Neural crest cell (in vitro differentiated cells): ENCODE data around the gene SMARCAL1. TPM values are rescaled to one million over a fixed set of nuclear protein-coding genes. Genes with fewer than 3 reads are reported as not detected.
"Not testable (repeated sequence)": the region's sequence is repeated elsewhere in the genome, so short reads cannot be mapped to it uniquely, and the experiment has no call there.

Experiments
- DNase-seq: peaks from one replicate; pipeline ENCODE4 v3.0.0; 2021; ENCODE audit warnings: low read depth, mixed read lengths, low spot score
- H3K27ac Mint-ChIP-seq: one replicate; pipeline ENCODE4 v1.8.0; 2021; ENCODE audit warnings: mild to moderate bottlenecking, mixed read lengths; ENCODE audit not compliant: unreplicated experiment
- H3K27me3 Mint-ChIP-seq: 2 replicates; pipeline ENCODE4 v1.8.0; 2021; ENCODE audit warnings: low read depth, mild to moderate bottlenecking, mixed read lengths
- H3K36me3 Mint-ChIP-seq: 2 replicates; pipeline ENCODE4 v1.8.0; 2021; ENCODE audit warnings: low read depth, mild to moderate bottlenecking, mixed read lengths
- H3K4me1 Mint-ChIP-seq: 2 replicates; pipeline ENCODE4 v1.8.0; 2021; ENCODE audit warnings: mixed read lengths
- H3K4me3 Mint-ChIP-seq: one replicate; pipeline ENCODE4 v1.8.0; 2021; ENCODE audit warnings: mild to moderate bottlenecking, mixed read lengths
- H3K9me3 Mint-ChIP-seq: 2 replicates; pipeline ENCODE4 v1.8.0; 2021; ENCODE audit warnings: mixed read lengths
- CTCF ChIP-seq: fragments of 200-600 bp; sonication (generic); conservative IDR thresholded peaks from 2 replicates; pipeline ENCODE4 v1.5.0; 2021; ENCODE audit warnings: antibody characterized with exemption, mild to moderate bottlenecking
- total RNA-seq: library from RNA; stranded (reverse); gene quantifications from 2 replicates; pipeline ENCODE4 v1.2.1, GENCODE V29; 2021

The SMARCAL1 gene
- total RNA-seq, 1 donor from 2014 or later: 30.6 TPM

DNA sequence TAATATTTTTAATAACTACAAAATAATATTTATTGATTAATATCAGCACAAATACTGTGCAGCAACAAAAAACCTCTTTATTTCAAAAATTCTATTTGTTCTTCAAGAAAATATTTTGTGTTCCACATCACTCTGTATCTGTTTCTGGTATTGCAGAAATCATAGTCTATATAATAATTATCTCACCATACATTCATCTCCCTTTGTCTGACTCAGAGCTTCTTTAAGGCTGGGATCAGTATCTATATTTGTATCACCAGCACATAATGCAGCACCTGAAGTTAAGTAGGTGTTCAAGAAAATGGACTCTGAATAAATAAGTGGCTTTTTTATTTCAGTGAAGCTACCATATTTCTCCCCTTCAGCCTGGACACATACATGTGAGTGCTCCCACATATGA lies 38.4 kb upstream of the SMARCAL1 start:
- Mint-ChIP-seq H3K4me1 (peaks cover 12% of the 10 kb centered on the region), H3K4me3 (no peak overlapping the region), H3K9me3 (no peaks in the 10 kb centered on the region), H3K27me3 (peaks cover 86% of the 10 kb centered on the region), H3K36me3 (no peaks in the 10 kb centered on the region), H3K27ac (no peak overlapping the region)
- no peak for TF ChIP-seq CTCF
- DNase-seq: no peak

DNA sequence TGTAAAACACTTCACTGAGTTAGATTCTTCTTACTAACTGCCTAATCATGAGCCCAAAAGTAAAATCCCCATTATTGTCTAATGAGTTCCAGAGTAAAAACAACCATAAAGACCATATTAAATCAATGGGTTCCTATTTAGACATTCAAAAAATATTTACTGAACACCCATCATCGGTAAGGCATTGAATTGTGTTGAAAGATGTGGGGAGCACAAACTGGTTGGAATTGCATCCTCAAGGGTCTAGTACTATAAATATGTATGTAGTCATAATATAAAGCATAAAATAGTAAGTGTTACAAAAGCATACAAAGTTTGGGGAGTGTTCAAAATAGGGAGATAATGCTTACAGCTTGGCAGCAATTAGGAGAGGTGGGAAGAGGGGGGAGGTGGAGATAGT lies 37.0 kb upstream of the SMARCAL1 start:
- Mint-ChIP-seq H3K4me1 (peaks cover 12% of the 10 kb centered on the region), H3K4me3 (no peak overlapping the region), H3K27me3 (peaks cover 80% of the 10 kb centered on the region), H3K27ac (no peak overlapping the region), H3K36me3 (no peaks in the 10 kb centered on the region), H3K9me3 (no peaks in the 10 kb centered on the region)
- TF ChIP-seq CTCF: no peak
- no peak for DNase-seq

GRCh38 chr2:216379977-216380376 lies 32.3 kb upstream of the SMARCAL1 start:
- Mint-ChIP-seq H3K4me1 (no peaks in the 10 kb centered on the region), H3K27me3 (peaks cover 40% of the 10 kb centered on the region), H3K4me3 (no peak overlapping the region), H3K36me3 (no peaks in the 10 kb centered on the region), H3K27ac (no peak overlapping the region), H3K9me3 (no peaks in the 10 kb centered on the region)
- TF ChIP-seq CTCF: no peak
- DNase-seq: no peak

DNA sequence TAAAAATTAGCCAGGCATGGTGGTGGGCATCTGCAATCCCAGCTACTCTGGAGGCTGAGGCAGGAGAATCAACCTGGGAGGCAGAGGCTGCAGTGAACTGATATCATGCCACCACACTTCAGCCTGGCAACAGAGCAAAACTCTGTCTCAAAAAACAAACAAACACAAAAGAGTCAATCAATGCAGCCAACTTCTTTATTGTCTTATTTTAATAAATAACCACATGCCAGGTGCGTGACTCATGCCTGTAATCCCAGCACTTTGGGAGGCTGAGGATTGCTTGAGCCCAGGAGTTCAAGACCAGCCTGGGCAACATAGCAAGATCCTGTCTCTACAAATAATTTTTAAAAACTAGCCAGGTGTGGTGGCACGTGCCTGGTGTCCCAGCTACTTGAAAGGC lies 27.9 kb upstream of the SMARCAL1 start:
- DNase-seq, H3K4me1 Mint-ChIP-seq: not testable (repeated sequence)

GRCh38 chr2:216385478-216385877 lies 26.8 kb upstream of the SMARCAL1 start:
- H3K4me1 Mint-ChIP-seq: no peaks in the 10 kb centered on the region
- H3K9me3 Mint-ChIP-seq: no peaks in the 10 kb centered on the region
- no peak overlapping the region for H3K4me3 Mint-ChIP-seq
- peaks cover 5% of the 10 kb centered on the region for H3K27me3 Mint-ChIP-seq
- no peak overlapping the region for H3K27ac Mint-ChIP-seq
- H3K36me3 Mint-ChIP-seq: no peaks in the 10 kb centered on the region
- no peak for TF ChIP-seq CTCF
- no peak for DNase-seq

More for the DNA sequence above, 27.9 kb upstream of the SMARCAL1 start:
- not testable (repeated sequence) for H3K27ac Mint-ChIP-seq, H3K9me3 Mint-ChIP-seq, H3K36me3 Mint-ChIP-seq, H3K27me3 Mint-ChIP-seq, H3K4me3 Mint-ChIP-seq

DNA sequence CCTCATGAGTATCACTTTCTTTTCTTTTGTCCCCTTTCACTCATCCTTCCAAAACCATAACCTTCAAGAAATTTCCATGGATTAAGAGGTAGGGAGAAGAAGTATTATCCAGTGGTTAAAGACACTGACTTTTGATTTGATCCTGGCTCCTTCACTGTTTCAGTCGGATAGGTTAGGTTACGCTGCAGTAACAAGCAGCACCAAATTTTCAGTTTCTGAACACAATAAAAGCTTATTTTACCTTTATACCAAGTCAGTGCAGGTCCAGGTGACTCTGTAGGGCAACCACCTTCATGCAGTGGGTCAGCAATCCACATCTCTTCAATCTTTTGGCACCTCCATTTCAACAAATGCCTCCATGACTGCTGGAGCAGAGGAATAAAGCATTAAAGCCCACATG lies 25.0 kb upstream of the SMARCAL1 start:
- H3K27me3 Mint-ChIP-seq: peaks cover 5% of the 10 kb centered on the region
- no peaks in the 10 kb centered on the region for H3K36me3 Mint-ChIP-seq
- no peak for TF ChIP-seq CTCF
- no peak overlapping the region for H3K27ac Mint-ChIP-seq
- no peak overlapping the region for H3K4me3 Mint-ChIP-seq
- H3K4me1 Mint-ChIP-seq: no peaks in the 10 kb centered on the region
- no peaks in the 10 kb centered on the region for H3K9me3 Mint-ChIP-seq
- DNase-seq: no peak
